ENCODE results near the gene MSI2.

MSI2 gene

DNA sequence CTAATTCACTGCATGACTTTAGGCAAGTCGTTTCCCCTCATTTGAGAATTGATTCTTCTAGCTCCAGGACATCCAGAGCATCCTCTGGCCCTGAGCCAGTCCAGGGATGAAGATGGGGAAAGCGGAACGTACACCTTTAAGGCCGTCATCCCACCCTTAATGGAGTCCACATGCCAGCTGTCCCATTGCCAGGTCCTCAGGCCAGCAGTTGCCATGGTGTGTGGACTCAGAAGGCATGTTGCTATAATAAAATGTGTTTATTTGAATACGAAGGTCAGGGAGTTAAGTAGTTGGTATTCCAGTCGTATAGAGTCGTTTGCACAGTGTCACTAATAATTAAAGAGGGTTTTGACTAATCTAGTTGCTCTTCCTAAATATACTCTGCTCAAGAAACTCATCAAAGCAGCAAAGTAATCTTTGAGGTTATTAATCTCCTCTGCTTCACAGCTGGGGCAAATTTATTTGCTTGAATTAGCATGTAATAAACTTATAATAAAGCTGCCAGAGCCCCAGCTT is 458.4 kb downstream of the MSI2 start:
- DNase-seq (ENCODE audit: low read depth in 2 of 2), result no peak

DNA sequence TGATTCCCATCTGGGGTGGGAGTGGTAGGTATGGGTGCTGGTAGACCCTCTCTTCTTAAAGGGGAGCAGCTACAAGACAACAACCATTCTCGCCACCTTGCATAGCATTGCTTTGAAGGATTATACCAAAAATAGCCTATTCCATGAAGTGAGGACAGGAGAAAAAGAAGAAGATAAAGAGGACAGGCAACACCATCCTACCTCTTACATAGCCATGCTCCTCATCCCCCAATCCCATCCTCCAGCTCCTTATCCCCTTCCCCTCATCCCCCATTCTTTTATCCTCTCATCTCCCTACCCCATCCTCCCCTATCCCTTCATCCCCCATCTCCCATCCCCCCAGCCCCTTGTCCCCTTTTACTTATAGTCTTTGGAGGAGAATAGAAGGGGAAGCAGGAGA is 459.7 kb downstream of the MSI2 start:
- DNase-seq (ENCODE audit: low read depth in 2 of 2), result no peak

DNA sequence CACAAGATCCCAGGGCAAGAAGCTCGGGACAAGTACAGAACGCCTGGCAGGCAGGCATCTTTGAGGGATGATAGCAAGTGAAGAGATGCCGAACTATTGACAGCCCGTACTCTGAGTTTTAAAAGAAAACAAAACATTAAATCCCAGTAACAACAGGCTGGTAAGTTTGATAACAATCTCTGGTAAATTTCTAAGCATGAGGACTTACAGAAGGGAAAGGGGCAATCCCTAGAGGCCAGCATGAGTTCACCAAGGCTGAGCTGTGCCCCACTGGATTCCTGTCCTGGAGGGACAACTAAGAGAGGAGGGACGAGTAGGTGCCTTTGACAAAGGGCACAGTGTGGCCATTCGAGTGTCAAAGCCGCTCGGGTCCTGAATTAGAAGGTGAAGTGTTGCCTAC is 462.6 kb downstream of the MSI2 start:
- no peak for DNase-seq (ENCODE audit: low read depth in 2 of 2)

DNA sequence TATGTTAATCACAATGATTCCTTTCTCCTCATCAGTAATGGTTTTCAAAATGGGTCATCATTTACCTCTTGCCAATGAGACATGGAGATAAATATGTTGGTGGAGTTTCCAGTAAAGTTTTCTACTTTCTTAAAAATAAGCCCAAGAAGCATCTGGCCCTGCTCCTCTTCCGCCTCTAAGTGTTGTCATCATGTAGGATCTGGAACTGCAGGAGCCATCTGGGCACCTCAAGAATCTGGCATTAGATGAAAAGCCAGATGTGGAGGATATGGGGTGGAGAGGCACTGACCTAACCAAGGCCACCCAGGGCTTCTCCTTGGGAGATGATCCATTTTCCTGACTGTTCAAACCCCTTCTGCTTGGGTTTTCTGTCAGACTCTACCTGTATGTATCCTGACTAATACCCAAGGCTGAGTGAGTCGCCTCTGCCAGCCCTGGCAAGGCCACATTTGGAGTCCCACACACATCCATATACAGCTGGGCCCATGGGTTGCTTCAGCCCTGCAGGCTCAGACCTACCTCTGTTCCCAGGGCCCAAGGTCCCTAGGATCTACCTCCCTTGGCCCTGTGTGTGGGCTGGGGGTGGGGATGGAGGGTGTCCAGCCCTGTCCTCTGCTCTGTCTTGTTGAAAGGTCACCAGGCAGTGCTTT is 464.2 kb downstream of the MSI2 start:
- DNase-seq (ENCODE audit: low read depth in 2 of 2), result no peak

DNA sequence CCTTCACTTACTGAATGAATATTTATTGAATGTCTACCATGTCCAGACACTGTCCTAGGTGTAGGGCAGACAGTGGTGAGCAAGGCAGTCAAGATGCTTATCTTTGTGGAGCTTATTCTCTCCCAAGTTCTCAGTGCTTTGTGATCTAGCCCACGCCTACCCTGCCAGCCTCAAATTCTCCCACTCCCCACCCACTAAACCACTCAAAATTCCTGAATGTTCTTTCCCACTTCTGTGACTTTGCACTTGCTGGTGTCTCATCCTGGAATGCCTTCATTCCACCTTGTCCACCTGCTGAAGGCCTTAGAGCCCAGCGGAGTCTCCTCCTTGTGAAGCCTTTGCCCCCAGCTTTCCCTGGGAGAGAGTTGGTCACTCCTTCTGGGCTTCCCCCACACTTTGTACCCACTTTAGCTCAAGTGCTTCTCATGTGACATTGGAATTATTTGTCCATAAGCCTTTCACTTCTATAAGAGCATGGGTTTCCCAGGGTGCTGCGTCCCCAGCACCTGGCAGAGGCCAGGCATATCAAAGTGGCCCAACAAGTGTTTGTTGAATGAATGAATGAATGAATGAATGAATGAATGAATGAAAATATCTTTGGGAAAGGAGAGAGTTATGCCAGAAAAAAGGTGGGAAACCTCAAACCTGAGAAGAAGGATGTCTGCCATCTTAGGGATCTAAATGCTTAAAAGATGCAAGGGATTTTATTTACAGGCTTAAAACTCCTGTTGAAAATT is 465.8 kb downstream of the MSI2 start:
- DNase-seq (ENCODE audit: low read depth in 2 of 2), result no peak

DNA sequence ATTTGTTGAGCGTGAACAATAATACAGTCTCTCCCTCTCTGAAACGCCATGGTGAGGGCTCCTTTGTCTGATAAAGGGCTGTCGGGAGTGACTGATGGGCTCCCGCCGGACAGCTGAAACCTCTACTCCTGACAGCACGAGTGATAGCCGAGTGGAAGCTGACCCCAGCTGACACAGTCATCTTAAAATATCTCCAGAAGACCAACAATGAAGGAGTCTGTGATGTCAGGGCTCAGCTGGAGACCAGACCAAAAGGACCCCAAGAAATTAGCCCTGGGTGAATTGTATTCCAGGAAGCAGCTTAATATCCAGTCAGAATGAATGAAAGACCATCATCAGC is 466.4 kb downstream of the MSI2 start:
- no peak for DNase-seq (ENCODE audit: low read depth in 2 of 2)

DNA sequence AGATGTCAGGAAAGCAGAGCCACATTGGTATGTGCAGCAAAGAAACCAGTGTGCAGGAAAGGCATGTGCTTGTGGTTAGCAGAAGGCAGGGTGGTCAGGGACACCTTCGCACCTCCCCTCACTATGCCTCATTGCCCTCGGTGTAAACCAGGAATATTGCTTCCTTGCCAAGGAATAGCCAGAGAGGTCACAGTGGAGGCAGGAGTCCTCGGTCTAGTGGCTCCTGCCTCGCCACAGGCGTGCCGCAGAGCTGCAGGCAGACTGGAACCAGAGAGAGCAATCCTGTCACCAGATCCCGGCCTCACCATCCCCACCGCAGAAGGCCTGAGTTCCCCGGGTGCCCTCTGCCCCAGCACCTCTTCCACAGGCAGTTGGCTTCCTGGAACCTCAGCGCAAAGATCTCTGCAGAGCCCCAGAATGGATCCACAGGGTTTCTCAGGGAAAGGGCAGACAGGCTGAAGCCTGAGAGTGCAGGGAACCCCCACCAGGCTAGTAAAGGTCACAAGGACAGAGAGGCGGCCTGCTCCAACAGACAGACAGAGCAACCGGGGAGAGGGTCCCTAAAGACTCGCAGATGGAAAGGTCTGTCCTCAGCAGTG is 467.2 kb downstream of the MSI2 start:
- no peak for DNase-seq (ENCODE audit: low read depth in 2 of 2)

DNA sequence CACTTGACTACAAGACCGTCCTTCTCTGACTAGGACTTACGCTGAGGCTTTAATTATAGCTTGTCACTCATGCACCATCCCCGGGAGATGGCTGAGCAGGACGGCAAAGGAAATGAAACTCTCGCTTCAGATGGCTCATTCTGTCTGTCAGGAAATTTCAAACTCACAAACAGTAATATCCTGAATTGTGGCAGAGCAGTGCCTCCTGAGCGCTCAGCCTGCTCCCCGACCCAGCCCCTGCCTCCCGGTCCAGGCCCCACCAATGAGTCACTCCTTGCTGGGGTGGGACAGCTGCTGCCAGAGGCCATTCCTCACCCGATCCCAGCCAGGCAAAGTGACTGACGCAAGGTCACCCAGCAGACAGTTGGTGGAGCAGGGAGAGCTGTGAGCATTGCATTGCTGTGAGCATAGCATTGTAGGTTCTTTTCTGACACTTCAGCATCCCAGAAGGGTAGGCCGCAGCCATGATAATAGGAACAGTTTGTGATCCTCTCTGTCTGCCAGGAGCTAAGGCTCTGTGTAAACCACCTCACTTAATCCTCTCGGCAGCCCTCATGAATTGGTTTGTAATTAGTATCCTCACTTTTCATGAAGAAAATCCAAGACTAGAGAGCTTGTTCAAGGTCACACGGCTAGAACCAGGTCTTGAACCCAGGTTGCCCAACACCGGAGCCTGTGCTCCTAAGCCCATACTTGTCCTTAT is 467.9 kb downstream of the MSI2 start:
- DNase-seq (ENCODE audit: low read depth in 2 of 2), result no peak

DNA sequence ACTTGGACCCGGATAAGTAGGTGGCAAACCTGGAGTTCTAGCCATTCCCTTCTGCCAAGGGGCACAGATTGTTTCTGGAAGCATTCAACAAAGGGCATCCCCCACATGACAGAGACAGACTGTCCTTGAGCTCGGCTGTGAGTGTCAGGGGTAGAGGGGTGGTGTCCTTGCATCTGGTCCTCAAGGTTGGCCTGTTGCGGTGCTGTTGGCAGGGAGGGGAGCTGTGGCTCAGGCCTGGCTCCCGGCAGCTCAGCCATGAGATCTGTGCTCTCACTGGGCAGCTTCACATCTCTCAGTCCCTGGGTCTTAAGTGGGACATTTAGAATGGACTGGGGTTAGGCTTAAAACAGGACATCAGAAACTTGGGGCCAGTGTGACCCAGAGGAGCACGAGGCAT is 468.4 kb downstream of the MSI2 start:
- no peak for DNase-seq (ENCODE audit: low read depth in 2 of 2)

DNA sequence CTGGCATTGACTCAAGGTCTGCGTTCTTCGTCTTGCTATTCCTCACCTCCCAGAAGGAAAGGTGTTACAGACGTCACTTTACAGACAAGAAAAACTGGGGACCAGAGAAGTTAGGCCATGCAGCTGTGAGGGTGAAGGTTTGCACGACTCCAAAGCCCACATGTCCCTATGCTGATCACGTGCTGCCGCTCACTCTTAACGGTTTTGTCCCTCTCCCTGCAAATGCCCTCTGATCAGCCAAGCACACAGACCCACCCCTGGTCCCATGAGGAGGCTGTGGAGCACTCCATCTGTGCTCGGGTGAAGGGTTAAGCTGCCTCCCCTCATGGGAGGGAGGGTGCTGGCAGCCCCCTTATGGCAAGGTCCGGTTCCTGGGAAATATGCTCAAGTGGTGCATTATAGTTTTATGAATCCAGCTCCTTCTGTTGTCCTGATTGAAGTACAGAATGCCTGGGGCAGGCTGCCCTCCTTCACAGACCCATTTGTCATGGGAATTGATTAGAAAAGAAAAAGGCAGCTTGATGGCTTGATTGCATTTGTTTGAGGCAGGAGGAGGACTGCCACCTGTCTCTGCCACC is 470.0 kb downstream of the MSI2 start:
- no peak for DNase-seq (ENCODE audit: low read depth in 2 of 2)

DNA sequence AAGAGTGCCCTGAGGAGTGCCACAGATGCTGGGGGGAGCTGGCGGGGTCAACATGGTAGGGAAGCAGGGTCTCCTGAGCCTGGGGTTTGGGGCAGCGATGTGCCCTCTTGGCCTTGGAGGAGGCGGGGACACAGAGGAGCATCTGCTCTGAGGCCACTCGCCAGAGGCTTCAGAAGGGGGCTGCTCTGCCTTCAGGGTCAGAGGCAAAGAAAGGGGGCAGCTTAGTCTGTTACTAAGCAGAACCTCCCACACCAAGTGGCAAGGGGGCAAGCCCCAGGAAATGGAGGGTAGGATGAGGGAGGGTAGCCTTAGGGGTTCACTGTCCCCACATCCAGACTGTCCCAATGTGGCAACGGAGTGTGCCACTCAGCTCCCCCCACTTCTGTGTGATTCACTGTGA is 470.5 kb downstream of the MSI2 start:
- DNase-seq (ENCODE audit: low read depth in 2 of 2), result no peak

DNA sequence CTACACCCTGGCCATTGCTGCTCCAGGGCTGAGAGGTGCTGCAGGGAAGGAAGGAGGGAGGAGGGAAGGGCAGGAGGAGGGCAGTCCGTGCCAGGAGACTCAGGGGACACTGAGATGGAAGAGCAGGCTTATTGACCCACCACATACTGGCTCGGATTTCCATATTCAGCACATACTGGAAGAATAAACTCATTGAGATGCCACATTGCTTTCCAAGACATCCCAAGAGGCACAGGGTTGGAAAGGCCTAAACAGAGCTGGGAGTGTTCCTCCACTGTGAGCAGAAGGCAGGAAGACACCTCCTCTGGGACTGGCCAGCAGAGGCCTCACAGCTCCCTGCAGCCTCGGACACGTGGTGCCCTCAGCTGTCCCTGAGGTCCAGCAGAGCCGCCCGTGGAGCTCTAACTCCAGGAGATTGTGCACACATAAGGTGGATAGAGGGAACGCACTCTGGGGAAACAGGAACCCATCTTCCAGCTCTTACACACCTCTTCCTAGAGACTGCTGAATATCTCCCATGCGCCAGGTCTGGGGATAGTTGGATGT is 471.4 kb downstream of the MSI2 start:
- DNase-seq (ENCODE audit: low read depth in 2 of 2), result no peak

DNA sequence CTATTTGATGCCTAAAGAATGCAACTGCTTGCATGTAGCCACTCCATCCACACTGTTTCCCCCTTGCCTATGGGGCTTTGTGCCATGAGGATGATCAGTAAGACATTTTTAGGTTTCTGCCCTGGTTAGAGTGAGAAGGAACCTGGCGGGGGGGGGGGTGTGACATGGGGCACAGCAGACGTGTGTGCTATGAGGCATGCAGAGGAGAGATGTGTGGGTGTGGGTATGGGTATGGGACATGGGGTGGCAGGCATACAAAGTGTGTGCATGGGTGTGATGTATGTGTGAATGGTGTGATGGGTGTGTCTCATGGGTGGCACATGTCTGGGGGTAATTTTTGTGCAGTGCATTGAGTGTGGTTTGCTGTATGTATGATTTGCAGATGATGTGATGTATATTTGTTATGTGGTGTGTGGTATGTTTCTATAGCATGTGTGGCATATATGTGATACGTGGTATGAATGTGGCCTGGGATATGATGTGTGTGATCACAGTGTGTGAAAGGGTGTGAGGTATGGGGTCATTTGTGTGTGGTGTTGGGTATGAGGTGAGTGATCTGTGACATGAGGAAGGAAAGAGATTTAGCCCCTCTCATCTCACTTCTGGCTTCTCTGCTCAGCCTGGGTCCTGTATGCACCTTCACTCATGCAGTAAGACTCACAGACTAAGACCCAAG is 473.8 kb downstream of the MSI2 start:
- no peak for DNase-seq (ENCODE audit: low read depth in 2 of 2)

DNA sequence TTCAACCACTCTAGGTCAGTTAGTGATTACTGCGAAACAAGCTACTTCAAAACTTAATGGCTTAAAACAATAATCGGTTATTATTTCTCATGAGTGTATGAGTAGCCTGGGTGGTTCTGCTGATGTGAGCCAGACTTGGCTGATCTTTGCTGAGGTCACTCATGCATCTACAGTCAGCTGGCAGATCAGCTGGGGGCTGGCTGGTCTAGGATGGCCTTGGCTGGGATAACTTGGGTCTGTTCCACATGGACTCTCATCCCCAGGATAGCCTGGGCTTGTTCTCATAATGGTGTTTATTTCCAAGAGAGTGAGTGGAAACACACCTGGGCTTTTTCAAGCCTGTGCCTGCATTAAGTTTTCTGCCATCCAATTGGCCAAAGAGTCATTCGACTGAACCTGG is 475.7 kb downstream of the MSI2 start:
- DNase-seq (ENCODE audit: low read depth in 2 of 2), result no peak

DNA sequence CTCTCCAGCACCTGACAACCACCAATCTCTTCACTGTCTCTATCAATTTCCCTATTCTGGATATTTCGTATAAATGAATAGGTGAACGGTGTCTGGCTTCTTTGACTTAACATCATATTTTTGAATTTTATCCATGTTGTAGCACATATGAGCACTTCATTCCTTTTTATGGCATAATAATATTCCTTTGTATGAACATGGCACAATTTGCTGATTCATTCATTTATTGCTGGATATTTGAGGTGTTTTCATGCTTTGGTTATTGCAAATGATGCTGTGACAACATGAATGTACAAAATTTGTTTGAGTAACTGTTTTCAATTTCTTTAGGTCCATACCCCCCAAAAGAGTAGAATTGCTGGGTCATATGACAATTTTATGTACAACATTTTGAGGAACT is 476.8 kb downstream of the MSI2 start:
- no peak for DNase-seq (ENCODE audit: low read depth in 2 of 2)

Measured in fibroblast of skin of left quadriceps (primary cell).